H9 (cell line): ENCODE measurements around the gene ACTN3. TPM values are rescaled to one million over a fixed set of nuclear protein-coding genes. Genes with fewer than 3 reads are reported as not detected.

Experiments
- DNase-seq: peaks from one replicate; pipeline ENCODE4 v3.0.0-alpha.2; 2017
- H2AFZ ChIP-seq: one replicate; pipeline ENCODE4 v1.6.1; 2013; ENCODE audit warnings: mild to moderate bottlenecking, low read length, control low read depth, moderate library complexity
- H2AK5ac ChIP-seq: 2 replicates; pipeline ENCODE4 v1.6.1; 2013; ENCODE audit warnings: low read length, control low read depth, mixed read lengths; ENCODE audit not compliant: insufficient read length
- H2BK120ac ChIP-seq: one replicate; pipeline ENCODE4 v1.6.1; 2013; ENCODE audit warnings: low read depth, mild to moderate bottlenecking, low read length, control low read depth, inconsistent platforms; ENCODE audit not compliant: poor library complexity, severe bottlenecking
- H2BK12ac ChIP-seq: 2 replicates; pipeline ENCODE4 v1.6.1; 2013; ENCODE audit warnings: low read length, control low read depth, mixed read lengths, low read depth; ENCODE audit not compliant: insufficient read length
- H2BK15ac ChIP-seq: 2 replicates; pipeline ENCODE4 v1.6.1; 2013; ENCODE audit warnings: low read depth, low read length, control low read depth
- H2BK20ac ChIP-seq: one replicate; pipeline ENCODE4 v1.6.1; 2013; ENCODE audit warnings: low read depth, mild to moderate bottlenecking, low read length, control low read depth, inconsistent platforms; ENCODE audit not compliant: poor library complexity, severe bottlenecking
- H2BK5ac ChIP-seq: 2 replicates; pipeline ENCODE4 v1.6.1; 2013; ENCODE audit warnings: low read length, control low read depth, mixed read lengths; ENCODE audit not compliant: insufficient read length
- H3K14ac ChIP-seq: 2 replicates; pipeline ENCODE4 v1.6.1; 2013; ENCODE audit warnings: low read length, control low read depth; ENCODE audit not compliant: insufficient read depth
- H3K18ac ChIP-seq: 2 replicates; pipeline ENCODE4 v1.6.1; 2013; ENCODE audit warnings: low read depth, mild to moderate bottlenecking, mixed read lengths, low read length, control low read depth; ENCODE audit not compliant: insufficient read length
- H3K23ac ChIP-seq: 2 replicates; pipeline ENCODE4 v1.6.1; 2013; ENCODE audit warnings: low read length, control low read depth, mixed read lengths, low read depth; ENCODE audit not compliant: insufficient read length
- H3K23me2 ChIP-seq: 2 replicates; pipeline ENCODE4 v1.6.1; 2013; ENCODE audit warnings: low read depth, mild to moderate bottlenecking, mixed read lengths, low read length, control low read depth; ENCODE audit not compliant: insufficient read length, poor library complexity, severe bottlenecking
- H3K27ac ChIP-seq: 2 replicates; pipeline ENCODE4 v1.5.1; 2013; ENCODE audit warnings: low read length, control low read depth, mixed read lengths, low read depth; ENCODE audit not compliant: insufficient read length
- H3K27me3 ChIP-seq: 2 replicates; pipeline ENCODE4 v1.6.1; 2013; ENCODE audit warnings: low read length, control low read depth, inconsistent platforms; ENCODE audit not compliant: insufficient read depth
- H3K4ac ChIP-seq: 2 replicates; pipeline ENCODE4 v1.6.1; 2013; ENCODE audit warnings: low read depth, mild to moderate bottlenecking, control low read depth, inconsistent platforms, low read length, moderate library complexity
- H3K4me1 ChIP-seq: 2 replicates; pipeline ENCODE4 v1.6.1; 2013; ENCODE audit warnings: low read length, control low read depth, inconsistent platforms; ENCODE audit not compliant: insufficient read depth
- H3K4me2 ChIP-seq: 2 replicates; pipeline ENCODE4 v1.6.1; 2013; ENCODE audit warnings: low read length, control low read depth, mixed read lengths; ENCODE audit not compliant: insufficient read length, insufficient read depth
- H3K56ac ChIP-seq: 2 replicates; pipeline ENCODE4 v1.6.1; 2013; ENCODE audit warnings: low read depth, mild to moderate bottlenecking, mixed read lengths, low read length, control low read depth; ENCODE audit not compliant: insufficient read length
- H3K79me1 ChIP-seq: 2 replicates; pipeline ENCODE4 v1.6.1; 2013; ENCODE audit warnings: low read depth, mild to moderate bottlenecking, moderate library complexity, low read length, control low read depth, inconsistent platforms; ENCODE audit not compliant: insufficient read depth, poor library complexity, severe bottlenecking
- H3K79me2 ChIP-seq: 2 replicates; pipeline ENCODE4 v1.6.1; 2013; ENCODE audit warnings: low read length, control low read depth, inconsistent platforms; ENCODE audit not compliant: insufficient read depth
- H3K9ac ChIP-seq: 2 replicates; pipeline ENCODE4 v1.6.1; 2013; ENCODE audit warnings: low read length, control low read depth, mixed read lengths; ENCODE audit not compliant: insufficient read length; ENCODE audit errors: extremely low read depth
- H3K9me3 ChIP-seq: one replicate; pipeline ENCODE4 v1.6.1; 2013; ENCODE audit warnings: low read depth, low read length, inconsistent platforms; ENCODE audit not compliant: control insufficient read depth
- H3T11ph ChIP-seq: one replicate; pipeline ENCODE4 v1.6.1; 2013; ENCODE audit warnings: mild to moderate bottlenecking, low read length, control low read depth, inconsistent platforms
- H4K20me1 ChIP-seq: one replicate; pipeline ENCODE4 v1.6.1; 2013; ENCODE audit not compliant: control insufficient read depth, insufficient read length, insufficient read depth
- H4K5ac ChIP-seq: 2 replicates; pipeline ENCODE4 v1.6.1; 2013; ENCODE audit warnings: low read depth, mild to moderate bottlenecking, mixed read lengths, low read length, control low read depth; ENCODE audit not compliant: insufficient read length
- H4K8ac ChIP-seq: replicated peaks from 2 replicates; pipeline ENCODE4 v1.6.1; 2013; ENCODE audit warnings: low read length, control low read depth, mixed read lengths, low read depth; ENCODE audit not compliant: insufficient read length
- H4K91ac ChIP-seq: 2 replicates; pipeline ENCODE4 v1.6.1; 2013; ENCODE audit warnings: low read depth, mild to moderate bottlenecking, moderate library complexity, mixed read lengths, low read length, control low read depth; ENCODE audit not compliant: insufficient read length
- H3K27ac Mint-ChIP-seq, 3 experiments: 2 replicates in 2 of 3; 3 replicates in 1 of 3; pipeline ENCODE4 v1.8.0; 2020 to 2021; ENCODE audit warnings: mixed read lengths in 3 of 3, mild to moderate bottlenecking in 1 of 3, moderate library complexity in 1 of 3
- H3K27me3 Mint-ChIP-seq: 2 replicates; pipeline ENCODE4 v1.8.0; 2021; ENCODE audit warnings: low read depth, mild to moderate bottlenecking, moderate library complexity, mixed read lengths
- H3K36me3 Mint-ChIP-seq, 3 experiments: 2 replicates in 2 of 3; 3 replicates in 1 of 3; pipeline ENCODE4 v1.8.0; 2020 to 2021; ENCODE audit warnings: low read depth in 3 of 3, mixed read lengths in 3 of 3; ENCODE audit not compliant: insufficient read depth in 1 of 3
- H3K4me1 Mint-ChIP-seq, 2 experiments: 2 replicates each; pipeline ENCODE4 v1.8.0; 2020; ENCODE audit warnings: mixed read lengths in 2 of 2
- H3K4me3 Mint-ChIP-seq, 2 experiments: 2 replicates in 1 of 2; 3 replicates in 1 of 2; pipeline ENCODE4 v1.8.0; 2020 to 2021; ENCODE audit warnings: mild to moderate bottlenecking in 2 of 2, mixed read lengths in 2 of 2, moderate library complexity in 1 of 2
- H3K9me3 Mint-ChIP-seq, 2 experiments: 2 replicates in 1 of 2; 3 replicates in 1 of 2; pipeline ENCODE4 v1.8.0; 2020; ENCODE audit warnings: mild to moderate bottlenecking in 2 of 2, mixed read lengths in 2 of 2, moderate library complexity in 1 of 2
- CTCF ChIP-seq: fragments of 200-600 bp; sonication (generic); conservative IDR thresholded peaks from 3 replicates; pipeline ENCODE4 v1.8.0; 2021; ENCODE audit warnings: antibody characterized with exemption, mild to moderate bottlenecking
- WGBS: extraction: QIAGEN DNeasy Blood & Tissue Kit; methylation state at CpG from one replicate; pipeline ENCODE4 v1.1.7; 2013; ENCODE audit warnings: missing lambda C conversion rate, low lambda C conversion rate, mixed read lengths; ENCODE audit not compliant: insufficient read length; ENCODE audit errors: extremely low coverage; 5-methylcytosine and 5-hydroxymethylcytosine counted together
- total RNA-seq: library from RNA; stranded (reverse); gene quantifications from 2 replicates; pipeline ENCODE4 v1.2.1, GENCODE V29; 2021

The ACTN3 gene
- total RNA-seq, 1 experiment from 2014 or later: 45.7 TPM

- Mint-ChIP-seq H3K27me3 (peaks cover 2% of the 10 kb centered on the region), H3K4me3 (no peak overlapping the region), H3K36me3 (peaks cover 12 to 60% (median 54%) of the 10 kb centered on the region in 3 experiments), H3K9me3 (no peaks in the 10 kb centered on the region), H3K4me1 (peaks cover 6 to 8% of the 10 kb centered on the region in 2 experiments), H3K27ac (peak overlapping the region in 1 of 3 experiments; percentile 53; a peak in 1 of 7 replicates)
- no peak overlapping the region for H4K91ac ChIP-seq
- H3K79me2 ChIP-seq: no peaks in the 10 kb centered on the region
- no peak overlapping the region for H2BK15ac ChIP-seq
- no peak overlapping the region for H3K14ac ChIP-seq
- no peak overlapping the region for H3K4ac ChIP-seq
- no peaks in the 10 kb centered on the region for H3K9me3 ChIP-seq
- no peak overlapping the region for H3K9ac ChIP-seq
- H4K8ac ChIP-seq: no peak overlapping the region
- no peak overlapping the region for H4K5ac ChIP-seq
- no peaks in the 10 kb centered on the region for H3K4me1 ChIP-seq
- no peaks in the 10 kb centered on the region for H4K20me1 ChIP-seq
- DNase-seq: no peak
- no peak overlapping the region for H3K27ac ChIP-seq
- no peak overlapping the region for H2AFZ ChIP-seq
- no peak for TF ChIP-seq CTCF
- no peaks in the 10 kb centered on the region for H3K79me1 ChIP-seq
- H2AK5ac ChIP-seq: no peak overlapping the region
- H3K18ac ChIP-seq: no peak overlapping the region
- WGBS: no CpG with 5 or more reads among the region's 20 CpGs
- H3K23me2 ChIP-seq: no peaks in the 10 kb centered on the region
- H3K56ac ChIP-seq: no peak overlapping the region
- H2BK20ac ChIP-seq: no peak overlapping the region
- no peaks in the 10 kb centered on the region for H3K27me3 ChIP-seq
- H3T11ph ChIP-seq: no peak overlapping the region
- H3K4me2 ChIP-seq: no peak overlapping the region
- no peak overlapping the region for H3K23ac ChIP-seq
- H2BK120ac ChIP-seq: no peak overlapping the region
- H2BK5ac ChIP-seq: no peak overlapping the region
- H2BK12ac ChIP-seq: no peak overlapping the region
Observed at GRCh38 chr11:66562907-66563583, 16.3 kb downstream of the ACTN3 start.
